Activated T-cell treated with anti-CD3 and anti-CD28 coated beads, Interleukin-2, amount 50 U/mL, for 24 hours (primary cell): Measurements from ENCODE around the gene MYPN.

Experiments
- DNase-seq: peaks from one replicate; pipeline ENCODE4 v3.0.0-alpha.2; 2020
- H3K27ac Mint-ChIP-seq: 2 replicates; pipeline ENCODE4 v1.8.0; 2020; ENCODE audit warnings: mild to moderate bottlenecking, mixed read lengths
- H3K27me3 Mint-ChIP-seq: 2 replicates; pipeline ENCODE4 v1.8.0; 2020; ENCODE audit warnings: mixed read lengths
- H3K36me3 Mint-ChIP-seq: 2 replicates; pipeline ENCODE4 v1.8.0; 2020; ENCODE audit warnings: low read depth, mixed read lengths
- H3K4me1 Mint-ChIP-seq: 2 replicates; pipeline ENCODE4 v1.8.0; 2020; ENCODE audit warnings: low read depth, mixed read lengths
- H3K4me3 Mint-ChIP-seq: 2 replicates; pipeline ENCODE4 v1.8.0; 2020; ENCODE audit warnings: mild to moderate bottlenecking, moderate library complexity, mixed read lengths
- H3K9me3 Mint-ChIP-seq: 2 replicates; pipeline ENCODE4 v1.8.0; 2020; ENCODE audit warnings: mixed read lengths

MYPN gene

GRCh38 chr10:68158031-68158430 lies 48.7 kb downstream of the MYPN start:
- Mint-ChIP-seq H3K4me3 (no peak overlapping the region), H3K4me1 (no peaks in the 10 kb centered on the region), H3K36me3 (no peaks in the 10 kb centered on the region), H3K9me3 (no peaks in the 10 kb centered on the region), H3K27me3 (peaks cover 2% of the 10 kb centered on the region), H3K27ac (no peak overlapping the region)
- no peak for DNase-seq

DNA sequence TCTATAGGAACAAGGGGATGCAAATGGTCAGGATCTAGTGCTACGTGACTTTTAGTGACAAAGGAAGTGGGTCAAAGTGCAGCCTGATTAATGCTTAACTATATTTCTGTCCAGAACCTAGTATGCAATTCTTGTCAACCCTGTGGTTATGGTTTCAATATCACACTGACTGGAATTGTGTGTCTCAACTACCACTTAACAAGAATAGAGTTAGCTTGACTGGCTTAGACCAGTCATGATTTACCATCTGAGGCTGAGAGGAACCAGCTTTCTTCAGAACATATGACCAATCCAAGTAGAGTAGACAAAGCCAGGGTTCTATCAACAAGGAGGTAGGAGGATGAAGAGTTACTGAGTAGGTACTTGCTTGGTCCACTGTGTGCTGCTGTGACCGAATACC lies 54.4 kb downstream of the MYPN start:
- H3K36me3 Mint-ChIP-seq: no peaks in the 10 kb centered on the region
- no peaks in the 10 kb centered on the region for H3K27me3 Mint-ChIP-seq
- H3K4me3 Mint-ChIP-seq: no peak overlapping the region
- no peak overlapping the region for H3K27ac Mint-ChIP-seq
- no peaks in the 10 kb centered on the region for H3K9me3 Mint-ChIP-seq
- peaks cover 6% of the 10 kb centered on the region for H3K4me1 Mint-ChIP-seq
- DNase-seq: no peak

- no peaks in the 10 kb centered on the region for H3K9me3 Mint-ChIP-seq
- no peak overlapping the region for H3K4me3 Mint-ChIP-seq
- no peaks in the 10 kb centered on the region for H3K27me3 Mint-ChIP-seq
- H3K36me3 Mint-ChIP-seq: no peaks in the 10 kb centered on the region
- H3K27ac Mint-ChIP-seq: no peak overlapping the region
- no peak for DNase-seq
- H3K4me1 Mint-ChIP-seq: peaks cover 6% of the 10 kb centered on the region
Measured at GRCh38 chr10:68165643-68166042, 56.4 kb downstream of the MYPN start.

- Mint-ChIP-seq H3K4me1 (peaks cover 6% of the 10 kb centered on the region), H3K9me3 (no peaks in the 10 kb centered on the region), H3K36me3 (no peaks in the 10 kb centered on the region), H3K4me3 (no peak overlapping the region), H3K27ac (no peak overlapping the region), H3K27me3 (no peaks in the 10 kb centered on the region)
- no peak for DNase-seq
Measured at GRCh38 chr10:68166871-68167585, 57.7 kb downstream of the MYPN start.

DNA sequence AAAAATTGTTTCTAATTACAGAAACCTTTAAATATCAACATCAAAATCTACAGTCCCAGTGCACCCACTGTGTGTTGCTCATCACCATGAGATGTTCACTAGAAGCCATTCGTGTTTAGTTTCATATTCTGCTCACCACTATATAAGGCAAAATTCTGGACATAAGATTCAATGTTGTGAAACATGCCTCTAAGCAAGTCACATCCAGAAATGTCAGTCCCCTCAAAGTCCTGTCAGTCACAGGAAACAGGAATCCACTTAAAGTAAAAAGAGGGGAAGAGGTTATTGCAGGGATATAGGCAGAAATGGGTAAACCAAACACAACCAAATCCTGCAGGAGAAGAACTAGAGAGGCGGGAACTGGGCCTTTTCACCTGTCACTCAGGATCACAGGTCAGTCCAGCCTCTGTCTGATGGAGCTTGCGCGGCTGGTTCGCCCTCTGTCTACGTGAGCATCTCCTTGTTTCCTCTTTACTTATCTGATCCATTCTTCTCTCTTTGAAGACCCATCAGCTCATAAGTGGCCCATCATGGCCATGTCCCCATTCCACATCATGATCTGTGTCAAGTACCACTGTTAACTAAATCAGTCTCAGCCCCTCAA lies 58.4 kb downstream of the MYPN start:
- H3K4me3 Mint-ChIP-seq: no peak overlapping the region
- DNase-seq: no peak
- peaks cover 6% of the 10 kb centered on the region for H3K4me1 Mint-ChIP-seq
- no peaks in the 10 kb centered on the region for H3K9me3 Mint-ChIP-seq
- H3K27me3 Mint-ChIP-seq: no peaks in the 10 kb centered on the region
- no peaks in the 10 kb centered on the region for H3K36me3 Mint-ChIP-seq
- H3K27ac Mint-ChIP-seq: no peak overlapping the region

DNA sequence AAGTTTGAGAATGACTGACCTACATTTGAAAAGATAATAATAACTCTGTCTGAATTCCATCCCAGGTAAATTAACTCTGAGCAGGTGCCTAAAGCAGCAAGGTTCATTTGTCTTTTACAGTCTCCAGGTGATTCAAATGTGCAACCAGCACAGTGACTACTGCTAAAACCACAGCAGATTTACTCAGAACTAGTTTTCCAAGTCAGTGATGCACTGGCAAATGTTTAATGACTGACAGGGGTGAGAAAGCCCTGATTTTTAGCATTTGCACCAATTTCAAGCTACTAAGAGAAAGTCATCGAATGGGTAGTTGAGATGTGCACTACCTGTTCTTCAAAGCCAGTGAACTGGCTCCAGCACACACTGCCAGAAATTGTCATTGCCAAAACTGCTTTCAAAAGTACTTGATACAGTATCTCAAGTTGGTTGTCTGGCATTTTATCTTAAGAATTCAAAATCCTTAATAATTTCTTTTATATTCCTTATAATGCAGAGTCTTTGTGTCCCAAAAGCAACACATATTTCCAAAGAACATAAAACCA lies 62.3 kb downstream of the MYPN start:
- Mint-ChIP-seq H3K27me3 (no peaks in the 10 kb centered on the region), H3K4me1 (no peaks in the 10 kb centered on the region), H3K27ac (no peak overlapping the region), H3K9me3 (no peaks in the 10 kb centered on the region), H3K36me3 (no peaks in the 10 kb centered on the region), H3K4me3 (no peak overlapping the region)
- no peak for DNase-seq

- DNase-seq: no peak
- H3K36me3 Mint-ChIP-seq: no peaks in the 10 kb centered on the region
- H3K9me3 Mint-ChIP-seq: no peaks in the 10 kb centered on the region
- H3K4me1 Mint-ChIP-seq: no peaks in the 10 kb centered on the region
- no peak overlapping the region for H3K4me3 Mint-ChIP-seq
- H3K27me3 Mint-ChIP-seq: no peaks in the 10 kb centered on the region
- no peak overlapping the region for H3K27ac Mint-ChIP-seq
Measured at GRCh38 chr10:68172324-68172723, 63.0 kb downstream of the MYPN start.

DNA sequence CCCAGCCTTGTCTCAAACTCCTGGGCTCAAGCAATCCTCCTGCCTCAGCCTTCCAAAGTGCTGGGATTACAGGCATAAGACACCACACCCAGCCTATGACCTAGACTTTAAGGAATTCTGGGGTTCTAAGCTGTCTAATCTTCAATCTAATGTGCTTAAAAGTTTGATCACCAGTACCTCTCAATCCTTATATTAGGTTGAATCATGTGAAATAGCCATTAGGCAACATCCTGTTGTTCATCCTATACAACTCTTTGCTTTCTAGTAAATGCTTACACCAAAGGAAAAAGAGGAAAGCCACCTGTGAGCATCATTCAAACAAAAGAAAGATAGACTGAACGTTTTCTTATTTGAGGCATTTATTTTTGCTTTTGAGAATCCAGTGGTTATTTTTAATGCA lies 66.7 kb downstream of the MYPN start:
- Mint-ChIP-seq H3K9me3 (no peaks in the 10 kb centered on the region), H3K4me1 (no peaks in the 10 kb centered on the region), H3K27ac (no peak overlapping the region), H3K4me3 (no peak overlapping the region), H3K27me3 (no peaks in the 10 kb centered on the region), H3K36me3 (no peaks in the 10 kb centered on the region)
- DNase-seq: no peak

GRCh38 chr10:68176797-68177196 lies 67.5 kb downstream of the MYPN start:
- DNase-seq: no peak
- H3K4me1 Mint-ChIP-seq: no peaks in the 10 kb centered on the region
- H3K27ac Mint-ChIP-seq: no peak overlapping the region
- no peaks in the 10 kb centered on the region for H3K9me3 Mint-ChIP-seq
- H3K27me3 Mint-ChIP-seq: no peaks in the 10 kb centered on the region
- H3K36me3 Mint-ChIP-seq: no peaks in the 10 kb centered on the region
- no peak overlapping the region for H3K4me3 Mint-ChIP-seq

- no peaks in the 10 kb centered on the region for H3K4me1 Mint-ChIP-seq
- H3K4me3 Mint-ChIP-seq: no peak overlapping the region
- H3K36me3 Mint-ChIP-seq: no peaks in the 10 kb centered on the region
- no peak overlapping the region for H3K27ac Mint-ChIP-seq
- H3K27me3 Mint-ChIP-seq: no peaks in the 10 kb centered on the region
- DNase-seq: no peak
- no peaks in the 10 kb centered on the region for H3K9me3 Mint-ChIP-seq
Measured at GRCh38 chr10:68178592-68178991, 69.3 kb downstream of the MYPN start.

GRCh38 chr10:68179016-68179415 lies 69.7 kb downstream of the MYPN start:
- H3K36me3 Mint-ChIP-seq: no peaks in the 10 kb centered on the region
- no peak overlapping the region for H3K4me3 Mint-ChIP-seq
- peaks cover under 1% of the 10 kb centered on the region for H3K27me3 Mint-ChIP-seq
- no peaks in the 10 kb centered on the region for H3K9me3 Mint-ChIP-seq
- DNase-seq: no peak
- H3K4me1 Mint-ChIP-seq: no peaks in the 10 kb centered on the region
- H3K27ac Mint-ChIP-seq: no peak overlapping the region

DNA sequence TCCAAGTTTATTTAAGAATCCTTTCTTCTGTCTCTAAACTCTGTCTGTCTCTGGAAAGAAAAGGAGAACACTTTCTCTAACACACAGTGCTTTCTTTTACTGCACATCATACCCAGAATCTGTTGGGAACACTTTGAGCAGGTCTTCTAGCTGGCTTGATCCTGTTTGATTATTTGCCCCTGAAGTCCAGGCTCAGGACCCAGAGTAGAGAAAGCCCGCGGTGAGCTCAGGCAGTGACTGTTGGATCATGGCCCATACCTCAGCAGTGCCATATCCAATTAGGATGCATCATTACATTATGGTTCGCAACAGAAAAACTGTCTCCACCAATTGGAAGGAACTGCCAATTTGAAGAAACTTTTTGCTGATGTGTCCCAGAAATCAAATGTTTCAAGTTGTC lies 71.2 kb downstream of the MYPN start:
- no peaks in the 10 kb centered on the region for H3K36me3 Mint-ChIP-seq
- no peak for DNase-seq
- H3K4me1 Mint-ChIP-seq: no peaks in the 10 kb centered on the region
- H3K27me3 Mint-ChIP-seq: peaks cover 9% of the 10 kb centered on the region
- H3K27ac Mint-ChIP-seq: no peak overlapping the region
- no peak overlapping the region for H3K4me3 Mint-ChIP-seq
- no peaks in the 10 kb centered on the region for H3K9me3 Mint-ChIP-seq

- Mint-ChIP-seq H3K9me3 (no peaks in the 10 kb centered on the region), H3K4me1 (no peaks in the 10 kb centered on the region), H3K36me3 (no peaks in the 10 kb centered on the region), H3K27ac (no peak overlapping the region), H3K4me3 (no peak overlapping the region), H3K27me3 (peaks cover 25% of the 10 kb centered on the region)
- no peak for DNase-seq
Measured at GRCh38 chr10:68184546-68184945, 75.3 kb downstream of the MYPN start.

GRCh38 chr10:68185085-68185484 lies 75.8 kb downstream of the MYPN start:
- Mint-ChIP-seq H3K4me3 (no peak overlapping the region), H3K9me3 (no peaks in the 10 kb centered on the region), H3K4me1 (no peaks in the 10 kb centered on the region), H3K27me3 (peaks cover 25% of the 10 kb centered on the region), H3K36me3 (no peaks in the 10 kb centered on the region), H3K27ac (no peak overlapping the region)
- DNase-seq: no peak

DNA sequence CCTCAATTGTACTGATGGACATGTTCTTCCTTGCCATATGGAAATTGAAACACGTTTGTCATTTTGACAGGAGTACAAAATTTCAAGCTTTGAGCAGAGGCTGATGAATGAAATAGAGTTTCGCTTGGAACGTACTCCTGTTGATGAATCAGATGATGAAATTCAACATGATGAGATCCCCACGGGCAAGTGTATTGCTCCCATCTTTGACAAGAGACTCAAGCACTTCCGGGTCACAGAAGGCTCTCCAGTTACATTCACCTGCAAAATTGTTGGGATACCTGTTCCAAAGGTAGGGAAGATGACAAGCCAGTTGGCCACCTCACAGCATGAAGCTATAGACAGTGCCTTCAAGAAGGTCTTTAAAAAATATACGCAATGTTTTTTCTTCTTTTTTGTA lies 79.5 kb downstream of the MYPN start:
- no peak for DNase-seq
- no peaks in the 10 kb centered on the region for H3K36me3 Mint-ChIP-seq
- H3K27ac Mint-ChIP-seq: no peak overlapping the region
- H3K9me3 Mint-ChIP-seq: no peaks in the 10 kb centered on the region
- no peaks in the 10 kb centered on the region for H3K4me1 Mint-ChIP-seq
- no peak overlapping the region for H3K4me3 Mint-ChIP-seq
- H3K27me3 Mint-ChIP-seq: peaks cover 25% of the 10 kb centered on the region
